ENCODE results near the gene TNK2.

Gene TNK2

DNA sequence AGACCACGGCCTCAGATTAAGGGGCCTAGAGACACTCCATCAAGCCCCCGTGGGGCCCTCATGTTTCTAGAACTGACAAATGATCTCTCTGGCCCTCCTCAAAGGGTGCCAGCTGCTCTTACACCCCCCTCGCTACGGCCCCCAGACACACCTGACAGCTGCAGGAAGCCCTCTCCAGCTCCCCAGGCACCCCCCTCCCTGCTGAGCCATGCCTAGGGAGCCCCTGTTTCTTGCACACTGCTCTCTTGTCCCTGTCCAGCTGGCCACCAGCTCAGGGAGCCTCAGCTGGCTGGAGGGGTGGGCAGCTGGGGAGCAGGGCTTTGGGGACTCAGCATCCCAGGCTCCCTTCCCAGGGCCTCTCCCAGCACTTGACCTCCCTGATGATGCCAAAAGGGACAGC lies 14.8 kb downstream of the TNK2 start:
- H3K4me3 ChIP-seq = peak overlapping the region in 1 of 2 donors; percentile 55

DNA sequence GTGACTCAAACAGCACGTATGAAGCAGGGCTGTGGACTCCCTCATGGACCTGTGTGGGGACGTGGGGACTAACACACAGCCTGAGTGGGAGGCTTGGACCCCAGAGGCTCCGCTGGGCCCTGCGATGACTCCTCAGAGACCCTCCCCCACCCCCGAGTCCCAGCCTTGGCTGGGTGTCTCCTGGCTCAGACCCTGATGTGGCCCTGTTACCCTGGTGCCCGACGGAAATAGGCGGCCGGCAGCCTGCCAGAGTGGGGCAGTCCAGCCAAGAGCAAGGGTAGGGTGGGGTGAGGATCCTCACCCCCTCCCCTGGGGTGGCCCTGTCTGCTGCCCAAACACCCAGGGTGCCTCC lies 15.3 kb downstream of the TNK2 start:
- intact Hi-C loops (cut with DNase I; ENCODE audit: low total_unique reads) = no loop called here
- Histone ChIP-seq H3K27ac (peak overlapping the region; percentile 92 to 95), H3K9me3 (no peaks in the 10 kb centered on the region), H3K4me1 (peaks cover 7 to 80% (median 66%) of the 10 kb centered on the region in 4 donors), H3K36me3 (peaks cover 0 to 4% (median 0%) of the 10 kb centered on the region in 3 donors), H3K27me3 (no peaks in the 10 kb centered on the region), H3K4me3 (peak overlapping the region; percentile 49 to 55)
- TF ChIP-seq, protein P1, sequence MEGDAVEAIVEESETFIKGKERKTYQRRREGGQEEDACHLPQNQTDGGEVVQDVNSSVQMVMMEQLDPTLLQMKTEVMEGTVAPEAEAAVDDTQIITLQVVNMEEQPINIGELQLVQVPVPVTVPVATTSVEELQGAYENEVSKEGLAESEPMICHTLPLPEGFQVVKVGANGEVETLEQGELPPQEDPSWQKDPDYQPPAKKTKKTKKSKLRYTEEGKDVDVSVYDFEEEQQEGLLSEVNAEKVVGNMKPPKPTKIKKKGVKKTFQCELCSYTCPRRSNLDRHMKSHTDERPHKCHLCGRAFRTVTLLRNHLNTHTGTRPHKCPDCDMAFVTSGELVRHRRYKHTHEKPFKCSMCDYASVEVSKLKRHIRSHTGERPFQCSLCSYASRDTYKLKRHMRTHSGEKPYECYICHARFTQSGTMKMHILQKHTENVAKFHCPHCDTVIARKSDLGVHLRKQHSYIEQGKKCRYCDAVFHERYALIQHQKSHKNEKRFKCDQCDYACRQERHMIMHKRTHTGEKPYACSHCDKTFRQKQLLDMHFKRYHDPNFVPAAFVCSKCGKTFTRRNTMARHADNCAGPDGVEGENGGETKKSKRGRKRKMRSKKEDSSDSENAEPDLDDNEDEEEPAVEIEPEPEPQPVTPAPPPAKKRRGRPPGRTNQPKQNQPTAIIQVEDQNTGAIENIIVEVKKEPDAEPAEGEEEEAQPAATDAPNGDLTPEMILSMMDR (IDR thresholded peaks at IDR 0.05) = no peak
- DNase-seq = peak; percentile 44 to 87

More for the DNA sequence above, 14.8 kb downstream of the TNK2 start:
- DNase-seq = no peak
- intact Hi-C loops (cut with DNase I; ENCODE audit: low total_unique reads) = no loop called here
- Histone ChIP-seq H3K27ac (peak overlapping the region; percentile 92 to 95), H3K4me1 (peaks cover 7 to 85% (median 66%) of the 10 kb centered on the region in 4 donors), H3K27me3 (no peaks in the 10 kb centered on the region), H3K36me3 (no peaks in the 10 kb centered on the region), H3K9me3 (no peaks in the 10 kb centered on the region)
- TF ChIP-seq, protein P1 (IDR thresholded peaks at IDR 0.05) = no peak

DNA sequence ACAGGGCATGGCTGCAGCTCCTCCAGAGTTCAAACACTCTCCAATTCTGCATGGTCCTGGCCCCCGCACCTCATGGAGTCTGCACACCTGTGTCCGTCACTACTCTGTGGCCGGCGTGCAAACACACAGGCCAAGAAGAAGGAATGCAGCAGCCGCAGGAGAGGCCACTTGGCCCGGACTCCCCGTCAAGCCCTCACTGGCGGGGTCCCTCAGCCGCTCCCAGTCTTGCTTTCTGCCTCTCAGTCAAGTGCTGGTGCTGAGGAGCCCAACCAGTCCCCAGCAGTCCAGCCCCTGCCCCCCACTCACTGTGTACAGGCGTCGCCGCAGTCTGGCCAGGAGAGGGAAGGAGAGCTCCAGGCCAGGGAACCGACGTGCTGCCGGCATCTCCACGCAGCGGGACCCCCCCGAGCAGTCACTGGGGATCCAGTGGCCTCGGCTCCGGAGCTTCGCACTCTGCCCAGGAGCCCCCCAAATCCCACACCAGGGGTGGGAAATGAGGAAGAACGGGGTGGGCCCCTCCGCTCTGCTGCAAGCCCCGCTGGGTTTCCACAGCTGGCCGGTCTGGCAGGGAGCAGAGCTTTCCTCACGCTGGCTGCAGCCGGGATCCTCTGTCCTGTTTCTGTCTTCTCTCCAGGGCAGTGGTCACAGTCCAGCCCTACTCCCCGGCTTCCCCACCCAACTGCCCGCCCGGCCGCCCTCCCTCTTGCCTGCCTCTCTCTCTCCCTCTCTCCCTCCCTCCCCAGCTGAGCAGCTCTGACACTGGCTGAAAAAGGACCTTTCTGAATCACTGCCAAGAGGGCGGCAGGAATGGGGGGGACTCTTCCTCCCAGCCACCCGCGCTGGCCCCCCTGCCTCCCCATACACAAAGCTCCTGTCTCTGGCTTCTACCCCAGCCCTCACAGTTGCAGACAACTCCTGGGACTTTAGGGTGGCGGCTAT lies 16.0 kb downstream of the TNK2 start:
- intact Hi-C loops (cut with DNase I; ENCODE audit: low total_unique reads) = no loop called here
- TF ChIP-seq, protein P1 (IDR thresholded peaks at IDR 0.05) = peak in 1 of 2 experiments; percentile 17
- Histone ChIP-seq H3K36me3 (peaks cover 0 to 11% (median 0%) of the 10 kb centered on the region in 3 donors), H3K4me3 (peak overlapping the region; percentile 49 to 55), H3K27ac (peak overlapping the region; percentile 92 to 95), H3K27me3 (no peaks in the 10 kb centered on the region), H3K4me1 (peaks cover 7 to 76% (median 65%) of the 10 kb centered on the region in 4 donors), H3K9me3 (no peaks in the 10 kb centered on the region)
- peak; percentile 51 to 90 for DNase-seq

DNA sequence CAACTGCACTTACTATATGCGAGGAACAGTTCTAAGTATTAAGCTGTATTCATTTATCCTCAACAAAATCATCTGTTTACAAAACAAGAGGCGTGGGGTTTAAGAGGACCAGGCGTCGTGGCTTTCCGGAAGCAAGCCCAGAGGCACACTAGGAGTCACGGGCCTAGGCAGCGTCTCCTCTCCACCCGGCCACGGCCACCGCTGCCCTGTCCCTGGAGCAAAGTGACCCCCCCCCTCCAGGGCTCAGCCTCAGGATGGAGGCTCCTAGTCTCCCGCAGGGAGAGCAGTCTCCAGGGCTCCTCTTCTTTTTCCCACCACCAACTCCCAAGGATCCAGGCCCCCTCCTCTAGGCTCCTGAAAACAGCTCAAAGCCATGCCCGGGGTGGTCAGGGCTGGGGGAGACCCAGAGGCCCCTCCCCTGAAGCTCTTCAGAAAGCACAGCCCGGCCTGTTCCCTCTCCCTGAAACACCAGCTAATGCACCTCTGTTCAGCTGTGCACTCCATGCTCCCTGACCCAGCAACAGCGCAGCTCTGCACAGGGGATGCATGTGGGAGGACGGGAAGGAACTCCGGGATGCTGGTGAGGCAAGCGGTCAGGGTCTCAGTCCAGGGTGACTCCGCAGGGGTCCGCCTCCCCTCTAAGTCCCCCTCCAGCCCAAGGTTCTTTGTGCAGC lies 16.8 kb downstream of the TNK2 start:
- Histone ChIP-seq H3K36me3 (peaks cover 0 to 17% (median 0%) of the 10 kb centered on the region in 3 donors), H3K4me3 (peak overlapping the region; percentile 49 to 55), H3K27ac (peak overlapping the region; percentile 92 to 95), H3K4me1 (peaks cover 0 to 72% (median 62%) of the 10 kb centered on the region in 4 donors), H3K27me3 (no peaks in the 10 kb centered on the region), H3K9me3 (no peaks in the 10 kb centered on the region)
- TF ChIP-seq, protein P1 (IDR thresholded peaks at IDR 0.05) = no peak
- no peak for DNase-seq
- intact Hi-C loops (cut with DNase I; ENCODE audit: low total_unique reads) = no loop called here

DNA sequence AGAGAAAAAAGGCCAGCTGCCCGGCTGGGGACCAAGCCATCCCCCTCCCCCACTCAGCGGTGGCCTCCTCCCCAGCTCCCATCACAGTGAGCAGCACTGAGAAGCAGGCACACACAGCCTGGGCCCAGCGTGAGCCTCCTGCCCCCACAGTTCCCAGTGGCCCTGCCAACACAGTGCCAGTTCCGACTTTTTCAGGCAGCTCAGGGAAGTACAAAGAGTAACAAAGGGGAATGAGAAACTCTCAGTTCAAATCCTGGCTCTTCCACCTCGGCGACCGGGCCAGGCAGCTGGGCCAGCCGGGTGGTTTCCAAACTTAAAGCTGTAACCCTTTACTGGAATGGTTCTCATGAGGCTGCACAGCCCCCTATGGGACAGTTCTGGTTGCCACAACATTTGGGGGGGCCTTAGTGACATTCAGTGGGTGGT lies 18.5 kb downstream of the TNK2 start:
- H3K4me1 ChIP-seq = peaks cover 0 to 77% (median 63%) of the 10 kb centered on the region in 4 donors
- TF ChIP-seq, protein P1 (IDR thresholded peaks at IDR 0.05) = no peak
- no peak overlapping the region for H3K4me3 ChIP-seq
- peaks cover 0 to 31% (median 0%) of the 10 kb centered on the region in 3 donors for H3K36me3 ChIP-seq
- H3K9me3 ChIP-seq = no peaks in the 10 kb centered on the region
- H3K27ac ChIP-seq = no peak overlapping the region
- no peak for DNase-seq
- H3K27me3 ChIP-seq = no peaks in the 10 kb centered on the region
- intact Hi-C loops (cut with DNase I; ENCODE audit: low total_unique reads) = no loop called here

All from tibial artery (tissue), 4 donors.